H7 (cell line): ENCODE results near the gene ANP32A. TPM values are rescaled to one million over a fixed set of nuclear protein-coding genes. Genes with fewer than 3 reads are reported as not detected.

Experiments used
- DNase-seq: peaks from one replicate; pipeline ENCODE4 v3.0.0; 2012
- H3K27me3 ChIP-seq: 2 replicates; pipeline ENCODE4 v1.6.0; 2011; ENCODE audit warnings: mild to moderate bottlenecking, low read length; ENCODE audit not compliant: control insufficient read depth, insufficient read depth
- H3K36me3 ChIP-seq: replicated peaks from 2 replicates; pipeline ENCODE4 v1.5.1; 2011; ENCODE audit warnings: low read length; ENCODE audit not compliant: control insufficient read depth, insufficient read depth
- H3K4me3 ChIP-seq: 2 replicates; pipeline ENCODE4 v1.5.1; 2011; ENCODE audit warnings: low read depth, mild to moderate bottlenecking, control low read depth, low read length, moderate library complexity; ENCODE audit not compliant: insufficient read depth
- total RNA-seq: library from RNA; depleted of rRNA; stranded (reverse); fragments of >200 nt; shearing (Covaris generic); gene quantifications from 2 replicates; pipeline ENCODE4 v1.2.3, GENCODE V29; 2014

Gene ANP32A
- total RNA-seq, 1 experiment from 2014 or later: 107 TPM

DNA sequence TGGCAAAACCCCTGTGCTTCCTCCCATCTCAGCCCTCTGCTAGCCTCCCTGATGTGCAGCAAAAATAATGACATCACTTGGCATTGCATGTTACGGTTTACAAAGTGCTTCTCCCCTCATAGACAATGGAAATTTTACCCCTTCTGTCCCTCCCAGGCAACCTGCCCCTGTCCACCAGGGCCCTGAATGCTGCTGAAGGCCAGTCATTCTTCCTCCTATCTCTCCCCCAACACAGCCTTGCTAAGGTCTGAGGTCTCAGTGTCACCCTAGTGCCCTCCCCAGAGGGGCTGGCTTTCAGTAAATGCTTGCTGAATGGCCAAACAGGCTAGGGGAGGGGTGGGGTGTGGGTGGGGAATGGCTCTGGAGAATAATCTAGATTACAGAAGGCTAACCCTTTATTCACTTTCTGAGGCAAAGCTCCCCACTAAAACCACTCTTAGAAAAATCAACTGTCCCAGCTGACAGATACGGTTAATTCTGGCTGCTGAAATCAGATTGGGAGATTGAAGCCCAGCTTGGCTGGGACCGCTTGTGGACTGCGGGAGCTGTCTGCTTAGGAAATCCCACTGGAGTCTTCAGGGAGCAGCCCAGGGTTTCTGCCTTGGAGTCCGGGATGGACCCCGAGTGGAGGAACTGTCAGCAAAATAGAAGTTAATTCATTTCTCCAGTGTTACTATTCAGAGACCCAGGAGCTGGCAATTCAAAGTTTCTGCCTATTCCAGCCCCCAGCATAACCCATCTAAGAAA lies 22.9 kb downstream of the ANP32A start:
- H3K4me3 ChIP-seq: no peak overlapping the region
- H3K27me3 ChIP-seq: no peaks in the 10 kb centered on the region
- no peak for DNase-seq
- peaks cover 2% of the 10 kb centered on the region; the same call in 1 of the 2 replicates for H3K36me3 ChIP-seq

DNA sequence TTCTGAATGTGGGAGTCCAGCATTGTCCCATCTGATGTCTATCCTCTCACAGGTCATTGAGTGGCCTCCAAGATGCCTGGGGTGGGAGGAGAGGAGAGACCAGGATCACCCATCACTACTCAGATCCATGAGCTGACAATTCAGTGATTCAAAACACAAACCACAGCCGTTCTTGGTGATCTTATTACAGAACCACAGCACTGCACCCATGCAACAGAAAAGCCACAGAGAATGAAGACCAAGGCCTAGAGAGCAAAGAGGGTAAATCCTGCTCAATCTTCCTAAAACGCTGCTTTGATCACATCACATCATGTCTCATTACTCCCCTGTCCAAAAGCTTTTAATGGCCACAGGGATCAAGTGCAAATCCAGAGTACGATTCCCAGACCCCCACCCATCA lies 23.5 kb downstream of the ANP32A start:
- Histone ChIP-seq H3K36me3 (peaks cover 2% of the 10 kb centered on the region; the same call in 1 of the 2 replicates), H3K4me3 (no peak overlapping the region), H3K27me3 (no peaks in the 10 kb centered on the region)
- DNase-seq: no peak

DNA sequence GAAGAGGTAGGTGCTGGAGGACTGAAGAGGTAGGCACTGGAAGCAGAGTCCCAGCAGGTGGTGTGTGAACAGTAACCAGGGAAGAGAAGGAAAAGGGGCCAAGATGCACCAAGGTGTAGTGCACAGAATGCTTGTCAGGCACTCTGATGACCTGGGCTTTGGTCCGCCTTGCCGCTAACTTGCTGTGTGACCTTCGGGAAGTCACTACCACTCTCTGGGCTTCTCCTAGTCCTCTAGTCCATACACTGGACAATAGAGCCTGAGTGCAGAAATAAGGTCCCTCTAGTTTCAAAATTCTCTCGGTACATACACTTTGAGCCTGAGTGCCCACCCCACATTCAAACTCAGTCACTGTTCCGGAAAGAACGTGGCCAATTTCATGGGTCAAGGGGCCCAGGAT lies 24.1 kb downstream of the ANP32A start:
- Histone ChIP-seq H3K4me3 (no peak overlapping the region), H3K27me3 (no peaks in the 10 kb centered on the region), H3K36me3 (peaks cover 2% of the 10 kb centered on the region; the same call in 1 of the 2 replicates)
- no peak for DNase-seq

DNA sequence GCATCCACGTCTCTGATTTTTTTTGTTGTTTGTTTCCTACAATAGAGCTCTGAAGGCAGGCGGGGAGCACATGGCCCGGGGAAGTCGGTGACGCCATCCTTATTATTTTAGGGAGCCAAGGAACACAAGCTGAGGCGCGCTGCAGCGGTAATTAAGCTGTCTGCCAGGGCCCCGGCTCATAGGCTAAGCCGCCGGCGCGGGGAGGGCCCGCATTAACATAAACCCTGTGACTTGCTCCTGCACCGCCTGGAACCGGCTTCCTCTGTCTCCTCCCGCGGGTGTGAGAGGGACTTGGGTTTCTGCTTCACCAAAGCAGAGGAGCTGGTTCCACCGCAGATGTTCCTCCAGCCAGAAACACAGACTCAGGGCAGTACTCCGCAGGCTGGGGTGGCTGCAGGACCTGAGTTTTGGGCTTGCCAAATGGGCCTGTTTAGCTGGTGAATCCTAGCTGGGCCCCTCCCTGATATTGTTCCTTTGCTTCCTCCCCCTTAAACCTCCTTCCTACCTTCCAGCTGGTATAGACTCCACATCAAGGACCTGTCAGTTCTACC lies 25.3 kb downstream of the ANP32A start:
- Histone ChIP-seq H3K36me3 (peaks cover 2% of the 10 kb centered on the region; the same call in 1 of the 2 replicates), H3K4me3 (no peak overlapping the region), H3K27me3 (no peaks in the 10 kb centered on the region)
- DNase-seq: peak; percentile 91

DNA sequence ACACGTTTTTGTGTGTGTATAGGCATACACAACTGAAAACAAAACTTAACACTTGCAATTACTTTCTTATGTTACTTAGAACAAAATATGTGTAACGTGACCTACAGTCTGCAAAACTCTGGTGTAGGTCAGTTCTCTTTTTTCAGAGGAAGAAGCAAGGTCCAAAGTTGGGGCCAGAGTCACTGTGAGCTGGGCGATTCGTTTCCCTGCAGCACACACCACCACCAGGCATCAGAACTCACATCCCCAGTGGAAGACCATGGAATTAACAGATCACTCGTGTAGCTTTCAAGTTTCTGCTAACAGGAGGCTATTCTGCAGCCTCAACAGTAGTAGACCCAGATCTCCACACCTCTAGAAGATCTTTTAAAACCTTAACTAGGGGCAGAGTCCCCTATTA lies 25.8 kb downstream of the ANP32A start:
- no peak overlapping the region for H3K4me3 ChIP-seq
- no peaks in the 10 kb centered on the region for H3K27me3 ChIP-seq
- no peak for DNase-seq
- H3K36me3 ChIP-seq: peaks cover 2% of the 10 kb centered on the region; the same call in 1 of the 2 replicates

DNA sequence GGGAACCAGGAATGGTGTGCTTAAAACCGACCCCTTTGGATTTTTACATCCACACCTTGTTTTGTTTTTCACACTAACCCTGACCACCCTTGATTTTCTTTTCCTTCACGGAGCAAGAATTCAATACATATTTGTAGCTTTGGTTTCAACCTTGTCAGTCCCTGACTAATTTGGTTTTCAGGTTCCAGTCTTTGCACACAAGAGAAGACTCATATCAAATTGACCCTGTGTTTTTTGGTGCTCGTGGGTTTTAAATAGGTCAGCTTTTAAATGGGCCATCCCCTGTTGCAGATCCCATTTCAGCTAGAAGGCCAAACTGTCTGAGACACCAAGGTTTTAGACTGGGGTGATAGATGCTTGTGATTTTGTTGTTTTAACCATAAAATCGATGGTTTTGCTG lies 26.4 kb downstream of the ANP32A start:
- no peak for DNase-seq
- peaks cover 2% of the 10 kb centered on the region; the same call in 1 of the 2 replicates for H3K36me3 ChIP-seq
- no peaks in the 10 kb centered on the region for H3K27me3 ChIP-seq
- no peak overlapping the region for H3K4me3 ChIP-seq

DNA sequence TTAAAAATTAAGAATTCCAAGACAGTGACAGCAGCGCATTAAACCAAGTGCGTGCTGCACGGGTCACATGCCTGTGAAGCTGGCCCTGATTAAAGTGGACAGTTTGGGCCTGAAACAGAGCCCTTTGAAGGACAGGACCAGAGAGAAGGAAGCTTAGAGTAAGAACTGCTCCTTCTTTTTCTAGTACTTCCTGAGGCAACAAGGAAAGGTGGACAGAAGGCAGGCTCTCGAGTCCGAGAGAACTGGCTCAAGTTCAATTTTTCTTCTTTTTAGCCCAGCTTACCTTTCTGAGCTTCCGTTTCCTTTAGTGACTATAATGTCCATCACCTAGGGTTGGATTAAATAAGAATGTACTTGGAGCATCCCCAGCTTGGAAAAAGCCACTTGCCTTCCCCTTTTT lies 26.9 kb downstream of the ANP32A start:
- Histone ChIP-seq H3K27me3 (no peaks in the 10 kb centered on the region), H3K4me3 (no peak overlapping the region), H3K36me3 (peaks cover 3% of the 10 kb centered on the region; the same call in 1 of the 2 replicates)
- no peak for DNase-seq

DNA sequence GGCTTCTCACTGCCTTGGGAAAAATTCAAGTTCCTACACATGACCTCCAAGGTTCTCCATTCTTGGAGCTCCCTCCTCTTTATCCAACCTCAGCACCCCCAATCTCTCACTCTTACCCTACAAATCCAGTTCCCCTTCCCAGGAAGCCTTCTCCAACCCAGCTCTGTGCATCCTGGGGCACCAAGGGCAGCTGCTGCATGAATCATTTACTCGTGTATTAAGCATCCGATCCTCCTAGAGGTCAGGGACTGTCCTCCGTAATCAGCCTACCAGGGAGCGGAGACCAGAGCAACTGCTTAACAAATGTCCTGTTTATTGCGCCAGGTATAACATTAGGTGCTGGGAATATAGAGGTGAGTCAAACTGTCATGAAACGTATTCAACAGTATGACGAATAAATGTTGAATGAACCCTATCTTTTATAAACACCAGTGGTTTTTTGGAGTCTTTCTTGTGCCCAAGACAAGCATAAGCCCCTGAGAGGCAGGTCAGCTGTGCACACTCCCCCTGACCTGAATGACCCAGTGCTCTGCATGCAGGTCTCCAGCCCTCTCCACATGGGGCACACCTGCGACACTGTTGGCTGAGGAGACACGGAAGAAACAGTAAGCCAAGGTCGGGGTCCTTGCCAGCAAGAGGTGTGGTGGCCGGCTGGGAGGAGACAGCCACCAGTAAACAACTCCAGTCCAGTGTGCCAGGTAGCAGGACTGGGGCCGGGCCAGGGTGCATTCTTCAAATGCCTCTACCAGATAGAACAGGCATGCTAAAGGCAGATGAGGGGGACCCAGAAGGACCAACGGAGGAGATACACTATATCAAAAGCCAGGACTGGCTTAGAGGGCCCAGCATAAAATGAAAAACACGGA lies 27.6 kb downstream of the ANP32A start:
- Histone ChIP-seq H3K36me3 (peaks cover 3% of the 10 kb centered on the region; the same call in 1 of the 2 replicates), H3K4me3 (no peak overlapping the region), H3K27me3 (no peaks in the 10 kb centered on the region)
- no peak for DNase-seq

DNA sequence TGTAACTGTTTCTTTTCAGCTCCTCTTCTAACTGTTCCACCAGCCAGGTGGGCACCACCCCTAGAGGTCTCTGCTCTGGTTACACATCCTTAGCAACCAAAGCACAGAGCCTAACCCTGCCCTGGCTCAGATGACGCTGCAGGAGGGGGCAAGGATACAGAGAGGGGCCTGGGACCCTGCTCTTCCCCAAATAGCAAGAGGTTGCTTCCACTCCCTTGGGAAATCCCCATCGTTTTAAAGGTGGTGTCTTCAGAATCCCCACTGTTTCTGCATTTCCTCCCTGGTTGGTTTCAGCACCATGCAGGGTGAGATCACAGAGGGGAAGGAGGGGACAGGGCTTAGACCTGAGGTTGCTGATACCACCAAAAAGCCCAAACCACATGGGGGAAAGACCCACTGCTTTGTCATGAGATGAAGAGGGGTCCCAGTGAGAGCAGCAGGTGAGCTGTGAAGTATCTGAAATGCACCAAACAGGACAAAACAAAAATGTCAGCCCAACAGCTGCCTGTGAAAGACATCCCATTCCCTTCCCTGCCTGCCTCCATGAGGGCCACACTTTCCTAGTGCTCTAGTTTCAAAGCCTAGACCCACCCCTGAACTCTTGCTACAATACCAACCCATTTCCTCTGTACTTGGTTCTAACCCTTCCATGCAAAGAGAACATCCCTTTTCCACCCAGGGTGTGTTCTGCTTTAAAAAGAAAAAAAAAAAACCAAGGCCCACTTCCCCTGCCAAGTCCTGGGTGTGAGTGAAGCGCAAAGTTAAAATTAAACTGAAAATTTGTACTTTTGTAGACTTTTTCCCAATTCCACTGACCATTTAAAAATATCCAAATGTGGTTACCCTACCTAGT lies 29.0 kb downstream of the ANP32A start:
- Histone ChIP-seq H3K36me3 (peaks cover 4% of the 10 kb centered on the region), H3K27me3 (no peaks in the 10 kb centered on the region), H3K4me3 (no peak overlapping the region)
- peak; percentile 72 for DNase-seq

DNA sequence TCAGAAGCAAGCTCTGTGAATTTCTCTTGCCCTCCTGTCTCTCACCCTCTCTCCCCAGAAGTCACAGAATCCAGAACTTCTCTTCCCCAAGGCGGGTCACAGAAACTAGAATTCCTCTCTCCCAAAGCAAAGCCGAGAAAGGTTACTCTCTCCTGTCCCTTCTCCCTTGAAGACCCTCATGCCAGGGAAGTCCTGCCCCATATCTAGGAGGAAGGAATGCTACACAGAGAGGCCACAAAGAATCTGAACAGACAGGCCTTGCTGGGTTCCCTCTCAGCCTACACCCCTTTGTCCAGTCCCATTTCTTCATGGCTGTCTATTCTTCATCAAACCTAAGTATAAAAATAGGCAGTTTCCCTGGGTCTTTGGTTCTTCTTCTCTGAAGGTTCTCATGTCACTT lies 29.8 kb downstream of the ANP32A start:
- Histone ChIP-seq H3K27me3 (no peaks in the 10 kb centered on the region), H3K4me3 (no peak overlapping the region), H3K36me3 (peaks cover 6% of the 10 kb centered on the region)
- DNase-seq: no peak

DNA sequence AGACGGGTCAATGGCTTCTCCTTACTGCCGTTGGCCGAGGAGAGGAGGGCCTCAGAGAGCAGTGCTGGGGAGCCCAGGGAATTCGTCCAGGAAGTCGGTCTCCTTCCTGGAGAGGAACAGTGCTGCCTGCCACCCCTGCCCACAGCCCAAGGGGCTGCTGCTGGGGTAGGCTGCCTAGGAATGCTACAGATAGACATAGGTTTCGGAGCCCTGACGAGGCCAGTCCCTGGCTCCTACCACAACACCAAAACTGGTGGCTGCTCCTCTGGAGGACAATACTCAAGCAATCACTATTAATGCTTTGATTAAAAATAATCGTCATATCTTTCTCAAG lies 30.5 kb downstream of the ANP32A start:
- DNase-seq: no peak
- H3K27me3 ChIP-seq: no peaks in the 10 kb centered on the region
- no peak overlapping the region for H3K4me3 ChIP-seq
- H3K36me3 ChIP-seq: peaks cover 6% of the 10 kb centered on the region

DNA sequence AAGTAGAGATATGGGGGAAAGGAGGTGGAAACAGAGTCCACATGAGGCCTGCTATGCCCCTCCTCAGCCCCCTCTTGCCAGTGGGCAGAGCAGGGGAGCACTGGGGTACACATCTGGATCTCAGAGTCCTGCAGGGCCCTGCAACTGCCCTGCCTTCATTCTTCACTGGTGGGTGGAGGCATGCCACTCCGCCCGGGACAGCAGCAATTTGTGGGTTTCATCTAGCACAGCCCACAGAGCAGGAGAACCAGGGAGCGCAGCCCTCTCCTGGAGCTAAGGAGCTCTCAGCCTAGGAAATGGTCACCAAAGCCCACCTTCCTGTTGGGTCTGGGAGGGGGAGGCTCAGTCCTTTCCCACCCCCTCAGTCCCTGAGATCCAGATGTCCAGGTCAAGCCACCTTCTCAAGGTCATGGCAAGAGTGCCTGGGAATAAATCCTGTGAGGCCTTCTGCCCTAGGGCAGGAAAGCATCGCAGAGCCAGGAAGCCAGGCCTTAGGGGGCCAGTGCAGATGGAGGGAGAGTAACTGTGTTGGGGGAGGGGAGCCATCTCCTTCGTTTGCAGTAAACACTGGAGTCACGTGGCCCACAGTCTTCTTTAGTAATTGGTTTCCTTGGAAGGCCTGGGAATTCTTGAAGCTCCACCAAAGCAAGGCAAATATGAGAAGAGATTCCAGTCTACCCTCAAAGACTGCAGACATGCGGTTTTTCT lies 31.0 kb downstream of the ANP32A start:
- Histone ChIP-seq H3K4me3 (no peak overlapping the region), H3K27me3 (no peaks in the 10 kb centered on the region), H3K36me3 (peaks cover 8% of the 10 kb centered on the region)
- DNase-seq: peak; percentile 78

DNA sequence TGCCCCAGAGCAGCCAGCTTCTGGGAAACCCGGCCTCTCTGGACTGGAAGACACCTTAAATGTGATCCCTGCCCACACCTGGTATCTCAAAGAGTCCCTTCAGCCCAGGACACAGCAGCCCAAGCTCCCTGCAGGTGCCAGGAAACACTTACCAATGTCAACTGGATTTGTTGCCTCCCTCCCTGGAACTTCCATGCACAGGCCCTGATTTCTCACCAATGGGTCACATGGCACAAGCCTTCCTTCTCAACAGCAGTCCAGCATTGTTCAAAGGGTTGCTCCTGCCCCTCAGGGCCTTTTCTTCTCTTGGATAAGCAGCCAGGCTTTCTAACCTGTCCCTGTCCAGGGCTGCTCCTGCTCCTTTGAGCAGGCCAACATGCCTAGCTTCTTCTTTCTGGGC lies 31.6 kb downstream of the ANP32A start:
- H3K36me3 ChIP-seq: peaks cover 12% of the 10 kb centered on the region
- no peaks in the 10 kb centered on the region for H3K27me3 ChIP-seq
- DNase-seq: no peak
- H3K4me3 ChIP-seq: no peak overlapping the region

DNA sequence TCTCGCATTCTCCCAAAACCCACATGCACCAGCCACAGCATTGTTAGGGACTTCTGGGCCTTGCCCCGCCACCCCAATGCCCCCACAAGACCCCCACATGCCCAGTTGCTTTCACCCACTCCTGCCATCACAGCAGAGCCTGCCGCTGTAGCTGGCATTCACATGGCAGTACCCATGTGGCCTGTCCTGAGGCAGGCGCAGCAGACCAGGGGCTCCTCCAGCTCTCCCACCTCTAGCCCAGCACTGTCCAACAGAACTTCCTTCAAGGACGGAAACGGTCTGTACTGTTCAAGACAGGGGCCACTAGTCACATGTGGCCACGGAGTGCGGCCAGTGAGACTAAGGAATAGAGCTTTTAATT lies 32.5 kb downstream of the ANP32A start:
- Histone ChIP-seq H3K4me3 (no peak overlapping the region), H3K36me3 (peaks cover 16% of the 10 kb centered on the region)

More for the DNA sequence above, 32.5 kb downstream of the ANP32A start:
- no peaks in the 10 kb centered on the region for H3K27me3 ChIP-seq
- DNase-seq: no peak
